ENCODE data around the gene SUSD6. TPM values are rescaled to one million over a fixed set of nuclear protein-coding genes. Genes with fewer than 3 reads are reported as not detected.
"Not testable (repeated sequence)": the region's sequence is repeated elsewhere in the genome, so short reads cannot be mapped to it uniquely, and the experiment has no call there.

The SUSD6 gene
- total RNA-seq, 1 donor from 2014 or later = 22.3 TPM

GRCh38 chr14:69716478-69717187 is 105.2 kb downstream of the SUSD6 start:
- Mint-ChIP-seq H3K27ac (peak overlapping the region; percentile 3), H3K27me3 (peaks cover 5% of the 10 kb centered on the region), H3K4me1 (ENCODE audit: low read depth) (peaks cover 31% of the 10 kb centered on the region), H3K9me3 (ENCODE audit: low read depth) (no peaks in the 10 kb centered on the region), H3K36me3 (ENCODE audit: insufficient read depth) (peaks cover 7% of the 10 kb centered on the region), H3K4me3 (ENCODE audit: low read depth) (no peak overlapping the region)
- no peak for DNase-seq (ENCODE audit: low spot score, unreplicated experiment)
- TF ChIP-seq CTCF (IDR thresholded peaks at IDR 0.05; ENCODE audit: unreplicated experiment) = no peak

- DNase-seq (ENCODE audit: low spot score, unreplicated experiment); H3K9me3 Mint-ChIP-seq (ENCODE audit: low read depth); H3K4me3 Mint-ChIP-seq (ENCODE audit: low read depth); H3K27me3 Mint-ChIP-seq; H3K36me3 Mint-ChIP-seq (ENCODE audit: insufficient read depth): not testable (repeated sequence)
- H3K27ac Mint-ChIP-seq = peak overlapping the region; percentile 60
- peaks cover 12% of the 10 kb centered on the region for H3K4me1 Mint-ChIP-seq (ENCODE audit: low read depth)
Observed at GRCh38 chr14:69718614-69719013, 107.2 kb downstream of the SUSD6 start.

GRCh38 chr14:69719501-69719951 is 108.1 kb downstream of the SUSD6 start:
- peaks cover 5% of the 10 kb centered on the region for H3K36me3 Mint-ChIP-seq (ENCODE audit: insufficient read depth)
- no peak overlapping the region for H3K27ac Mint-ChIP-seq
- H3K27me3 Mint-ChIP-seq = peaks cover 5% of the 10 kb centered on the region
- peaks cover 3% of the 10 kb centered on the region for H3K4me1 Mint-ChIP-seq (ENCODE audit: low read depth)
- H3K4me3 Mint-ChIP-seq (ENCODE audit: low read depth) = no peak overlapping the region
- no peaks in the 10 kb centered on the region for H3K9me3 Mint-ChIP-seq (ENCODE audit: low read depth)
- DNase-seq (ENCODE audit: low spot score, unreplicated experiment) = no peak
- no peak for TF ChIP-seq CTCF (IDR thresholded peaks at IDR 0.05; ENCODE audit: unreplicated experiment)

GRCh38 chr14:69720912-69721311 is 109.5 kb downstream of the SUSD6 start:
- peaks cover 3% of the 10 kb centered on the region for H3K36me3 Mint-ChIP-seq (ENCODE audit: insufficient read depth)
- no peak for TF ChIP-seq CTCF (IDR thresholded peaks at IDR 0.05; ENCODE audit: unreplicated experiment)
- H3K9me3 Mint-ChIP-seq (ENCODE audit: low read depth) = no peaks in the 10 kb centered on the region
- H3K4me1 Mint-ChIP-seq (ENCODE audit: low read depth) = no peaks in the 10 kb centered on the region
- H3K27me3 Mint-ChIP-seq = peaks cover 14% of the 10 kb centered on the region
- no peak overlapping the region for H3K27ac Mint-ChIP-seq
- no peak overlapping the region for H3K4me3 Mint-ChIP-seq (ENCODE audit: low read depth)
- no peak for DNase-seq (ENCODE audit: low spot score, unreplicated experiment)

GRCh38 chr14:69726761-69727511 is 115.5 kb downstream of the SUSD6 start:
- no peaks in the 10 kb centered on the region for H3K36me3 Mint-ChIP-seq (ENCODE audit: insufficient read depth)
- no peaks in the 10 kb centered on the region for H3K4me1 Mint-ChIP-seq (ENCODE audit: low read depth)
- no peaks in the 10 kb centered on the region for H3K9me3 Mint-ChIP-seq (ENCODE audit: low read depth)
- DNase-seq (ENCODE audit: low spot score, unreplicated experiment) = peak; percentile 79
- TF ChIP-seq CTCF (IDR thresholded peaks at IDR 0.05; ENCODE audit: unreplicated experiment) = peak; percentile 99
- H3K27me3 Mint-ChIP-seq = peaks cover 34% of the 10 kb centered on the region
- peak overlapping the region; percentile 58 for H3K4me3 Mint-ChIP-seq (ENCODE audit: low read depth)
- no peak overlapping the region for H3K27ac Mint-ChIP-seq

Data from progenitor cell of endocrine pancreas (in vitro differentiated cells).